Testis (tissue), 3 donors: ENCODE data around the gene PITRM1. TPM values are rescaled to one million over a fixed set of nuclear protein-coding genes. Genes with fewer than 3 reads are reported as not detected.

Experiments used
- DNase-seq: peaks from one replicate; pipeline ENCODE4 v3.0.0-alpha.2; 2019
- H3K27ac ChIP-seq, 2 donors: fragments of 200-600 bp; sonication (generic); one replicate each; pipeline ENCODE4 v1.5.1; 2019
- H3K27me3 ChIP-seq: fragments of 200-600 bp; sonication (generic); one replicate; pipeline ENCODE4 v1.5.1; 2019
- H3K36me3 ChIP-seq: fragments of 200-600 bp; sonication (generic); one replicate; pipeline ENCODE4 v1.5.1; 2017; ENCODE audit warnings: low read depth; ENCODE audit errors: missing control alignments
- H3K4me1 ChIP-seq: fragments of 200-600 bp; sonication (generic); one replicate; pipeline ENCODE4 v1.5.1; 2019
- H3K4me3 ChIP-seq, 2 donors: fragments of 200-600 bp; sonication (generic); one replicate each; pipeline ENCODE4 v1.5.1; 2017 to 2019
- H3K9me3 ChIP-seq: fragments of 200-600 bp; sonication (generic); one replicate; pipeline ENCODE4 v1.5.1; 2017
- POLR2A ChIP-seq: fragments of 450-650 bp; IDR thresholded peaks from one replicate; pipeline ENCODE4 v1.6.1; 2017; ENCODE audit warnings: antibody characterized with exemption, mild to moderate bottlenecking, moderate library complexity
- WGBS, 2 donors: methylation state at CpG; one replicate each; pipeline ENCODE4 v1.1.5; 2018; 5-methylcytosine and 5-hydroxymethylcytosine counted together
- intact Hi-C: fragments of 100-400 bp; cut with DNase I; formaldehyde crosslinking; loops from one replicate; pipeline ENCODE4 v1.15.1; 2023; ENCODE audit warnings: low total_unique reads
- polyA plus RNA-seq: library from polyadenylated mRNA; stranded (reverse); fragments of 350-450 nt; fragmentation: Illumina TruSeq; extraction: RNeasy Lipid Tissue Mini Kit (QIAGEN cat#74804); gene quantifications from one replicate; pipeline ENCODE4 v1.2.3, GENCODE V29; 2014; ENCODE audit warnings: low read depth, low replicate concordance; ENCODE audit not compliant: insufficient read depth
- total RNA-seq, 2 donors: library from RNA; depleted of rRNA; stranded (reverse); fragments of >200 nt; gene quantifications; one replicate each; pipeline ENCODE4 v1.2.3, GENCODE V29; 2016
- TF ChIP-seq, protein P1 (sequence below), 3 experiments: fragments of 450-650 bp in 2 of 3; fragments of 200-600 bp in 1 of 3; sonication (generic) in 1 of 3; IDR thresholded peaks; one replicate each; pipeline ENCODE4 v1.5.1; 2016 to 2019; ENCODE audit warnings: antibody characterized with exemption in 3 of 3, mild to moderate bottlenecking in 2 of 3, moderate library complexity in 1 of 3

The PITRM1 gene
- total and polyA plus RNA-seq, 3 donors from 2014 or later = 109 to 162 (median 125) TPM

- no peak for DNase-seq
- Histone ChIP-seq H3K27ac (no peak overlapping the region), H3K36me3 (no peaks in the 10 kb centered on the region), H3K27me3 (no peaks in the 10 kb centered on the region), H3K4me1 (no peaks in the 10 kb centered on the region), H3K9me3 (no peaks in the 10 kb centered on the region), H3K4me3 (no peak overlapping the region)
- WGBS, 2 donors = 92 to 95% methylated on average over 13 of the region's 13 CpGs
- intact Hi-C loops = no loop called here
- no peak for TF ChIP-seq POLR2A
- TF ChIP-seq, protein P1, sequence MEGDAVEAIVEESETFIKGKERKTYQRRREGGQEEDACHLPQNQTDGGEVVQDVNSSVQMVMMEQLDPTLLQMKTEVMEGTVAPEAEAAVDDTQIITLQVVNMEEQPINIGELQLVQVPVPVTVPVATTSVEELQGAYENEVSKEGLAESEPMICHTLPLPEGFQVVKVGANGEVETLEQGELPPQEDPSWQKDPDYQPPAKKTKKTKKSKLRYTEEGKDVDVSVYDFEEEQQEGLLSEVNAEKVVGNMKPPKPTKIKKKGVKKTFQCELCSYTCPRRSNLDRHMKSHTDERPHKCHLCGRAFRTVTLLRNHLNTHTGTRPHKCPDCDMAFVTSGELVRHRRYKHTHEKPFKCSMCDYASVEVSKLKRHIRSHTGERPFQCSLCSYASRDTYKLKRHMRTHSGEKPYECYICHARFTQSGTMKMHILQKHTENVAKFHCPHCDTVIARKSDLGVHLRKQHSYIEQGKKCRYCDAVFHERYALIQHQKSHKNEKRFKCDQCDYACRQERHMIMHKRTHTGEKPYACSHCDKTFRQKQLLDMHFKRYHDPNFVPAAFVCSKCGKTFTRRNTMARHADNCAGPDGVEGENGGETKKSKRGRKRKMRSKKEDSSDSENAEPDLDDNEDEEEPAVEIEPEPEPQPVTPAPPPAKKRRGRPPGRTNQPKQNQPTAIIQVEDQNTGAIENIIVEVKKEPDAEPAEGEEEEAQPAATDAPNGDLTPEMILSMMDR (IDR thresholded peaks at IDR 0.05) = no peak
Measured at GRCh38 chr10:3151889-3152565, 20.6 kb downstream of the PITRM1 start.

DNA sequence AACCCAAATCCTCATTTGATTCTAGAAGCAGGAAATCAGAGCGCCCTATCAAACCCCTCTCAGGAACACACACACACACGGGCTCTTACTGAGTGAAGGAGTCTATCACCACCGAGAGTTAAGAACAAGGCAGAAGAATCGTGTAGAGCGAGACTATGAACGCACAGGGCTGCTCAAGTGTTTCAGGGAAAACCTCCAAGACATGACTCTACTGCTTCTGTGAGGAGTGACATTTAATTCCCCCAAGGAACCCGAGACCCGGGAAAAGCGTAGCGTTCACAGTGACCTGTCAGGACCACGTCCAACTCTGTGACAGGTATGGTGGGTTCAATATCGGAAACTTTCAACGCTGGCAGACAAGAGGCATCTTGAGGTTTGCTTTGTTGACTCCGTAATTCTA, 21.6 kb downstream of the PITRM1 start:
- H3K36me3 ChIP-seq = no peaks in the 10 kb centered on the region
- no peak for DNase-seq

DNA sequence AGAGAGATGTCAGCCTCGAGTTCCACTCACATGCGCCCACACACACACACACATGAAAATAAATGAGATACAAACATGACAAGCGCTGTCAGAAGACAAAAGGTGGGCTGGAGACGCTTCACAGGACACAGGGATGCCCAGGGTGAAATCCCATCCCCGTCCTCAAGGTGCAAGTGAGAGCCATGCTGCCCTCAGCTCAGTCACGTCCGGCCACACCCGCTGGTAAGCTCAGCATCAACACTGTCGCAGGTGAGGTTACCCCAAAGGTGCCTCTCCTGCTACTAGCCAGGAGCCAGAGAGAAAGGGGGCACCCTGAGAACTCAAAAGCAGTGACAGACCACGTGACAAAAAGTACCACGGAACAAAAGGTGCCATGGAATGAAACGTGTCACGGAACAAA, 22.2 kb downstream of the PITRM1 start:
- TF ChIP-seq, protein P1 (IDR thresholded peaks at IDR 0.05) = no peak
- TF ChIP-seq POLR2A = no peak
- intact Hi-C loops = no loop called here
- Histone ChIP-seq H3K27ac (no peak overlapping the region), H3K9me3 (no peaks in the 10 kb centered on the region), H3K36me3 (no peaks in the 10 kb centered on the region), H3K4me3 (no peak overlapping the region), H3K27me3 (no peaks in the 10 kb centered on the region), H3K4me1 (no peaks in the 10 kb centered on the region)
- DNase-seq = no peak
- 95% methylated on average over 13 of the region's 13 CpGs for WGBS, 2 donors

More for the DNA sequence above, 21.6 kb downstream of the PITRM1 start:
- 94 to 95% methylated on average over 14 of the region's 14 CpGs for WGBS, 2 donors
- H3K27me3 ChIP-seq = no peaks in the 10 kb centered on the region
- H3K4me3 ChIP-seq = no peak overlapping the region
- H3K9me3 ChIP-seq = no peaks in the 10 kb centered on the region
- H3K27ac ChIP-seq = no peak overlapping the region
- H3K4me1 ChIP-seq = no peaks in the 10 kb centered on the region
- intact Hi-C loops = no loop called here
- TF ChIP-seq POLR2A = no peak
- TF ChIP-seq, protein P1 (IDR thresholded peaks at IDR 0.05) = no peak

- intact Hi-C loops = no loop called here
- no peak overlapping the region for H3K4me3 ChIP-seq
- TF ChIP-seq, protein P1 (IDR thresholded peaks at IDR 0.05) = no peak
- TF ChIP-seq POLR2A = no peak
- H3K4me1 ChIP-seq = no peaks in the 10 kb centered on the region
- DNase-seq = no peak
- H3K36me3 ChIP-seq = no peaks in the 10 kb centered on the region
- no peak overlapping the region for H3K27ac ChIP-seq
- H3K9me3 ChIP-seq = no peaks in the 10 kb centered on the region
- no peaks in the 10 kb centered on the region for H3K27me3 ChIP-seq
- WGBS, 2 donors = 88 to 91% methylated on average over 11 of the region's 11 CpGs
Measured at GRCh38 chr10:3149918-3150317, 22.7 kb downstream of the PITRM1 start.

DNA sequence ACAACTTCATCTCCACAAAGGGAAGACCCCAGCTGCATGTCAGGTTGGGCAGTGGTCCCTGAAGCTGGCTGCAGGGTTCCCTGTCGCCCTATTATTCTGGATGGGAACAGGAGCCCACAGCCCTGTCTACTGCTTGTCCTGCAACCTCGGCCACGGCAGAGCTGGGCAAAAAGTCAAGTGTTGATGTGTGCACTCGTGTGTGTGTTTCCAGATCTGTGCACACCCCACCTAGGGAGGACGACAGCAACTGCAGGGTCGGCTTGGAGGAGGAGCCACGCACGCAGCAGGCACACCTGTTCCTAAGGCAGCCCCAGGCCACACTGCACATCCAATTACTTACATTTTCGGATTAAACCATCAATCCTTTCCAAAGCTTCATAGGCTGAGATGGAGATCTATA, 23.6 kb downstream of the PITRM1 start:
- no peak overlapping the region for H3K4me3 ChIP-seq
- H3K9me3 ChIP-seq = no peaks in the 10 kb centered on the region
- no peak for DNase-seq
- H3K27ac ChIP-seq = no peak overlapping the region
- H3K27me3 ChIP-seq = no peaks in the 10 kb centered on the region
- TF ChIP-seq, protein P1 (IDR thresholded peaks at IDR 0.05) = no peak
- TF ChIP-seq POLR2A = no peak
- intact Hi-C loops = no loop called here
- no peaks in the 10 kb centered on the region for H3K4me1 ChIP-seq
- WGBS, 2 donors = 79 to 87% methylated on average over 9 of the region's 9 CpGs
- no peaks in the 10 kb centered on the region for H3K36me3 ChIP-seq
